Stimulated activated CD4-positive, alpha-beta T cell treated with anti-CD3 and anti-CD28 coated beads, Interleukin-1b, Interleukin-23, amount 100 ng/mL, for 24 hours (primary cell): ENCODE data around the gene NKIRAS1.
A peak's percentile ranks its signal among the peaks of the same experiment; 100 is the strongest.
"Not testable (repeated sequence)": the region's sequence is repeated elsewhere in the genome, so short reads cannot be mapped to it uniquely, and the experiment has no call there.

Experiments
- DNase-seq, 4 experiments: peaks; one replicate each; pipeline ENCODE4 v3.0.0-alpha.2; 2020; ENCODE audit warnings: low read depth in 4 of 4, low spot score in 1 of 4

Gene NKIRAS1

DNA sequence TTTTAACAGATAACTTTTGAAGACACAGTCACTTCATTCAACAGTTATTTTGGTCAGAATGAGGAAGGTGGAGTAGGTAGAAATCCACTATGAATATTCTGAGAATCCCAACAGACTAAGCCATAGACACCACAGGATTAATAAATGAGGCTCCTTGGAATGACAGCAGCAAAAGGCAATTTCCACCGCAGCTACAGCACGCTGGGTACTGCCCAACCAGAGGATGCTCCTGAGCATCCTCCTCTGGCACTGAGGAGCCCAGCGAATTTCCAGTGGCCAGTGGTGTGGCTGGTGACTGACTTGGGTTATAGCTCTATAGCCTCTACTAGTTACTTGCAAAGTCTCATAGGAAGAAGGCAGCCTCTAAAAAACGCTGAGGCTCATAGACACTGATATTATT is 24.6 kb upstream of the NKIRAS1 start:
- DNase-seq, result no peak

- DNase-seq, result no peak
Measured at GRCh38 chr3:23940775-23941174, 24.0 kb upstream of the NKIRAS1 start.

- DNase-seq, result no peak
Measured at GRCh38 chr3:23938688-23939087, 21.9 kb upstream of the NKIRAS1 start.

DNA sequence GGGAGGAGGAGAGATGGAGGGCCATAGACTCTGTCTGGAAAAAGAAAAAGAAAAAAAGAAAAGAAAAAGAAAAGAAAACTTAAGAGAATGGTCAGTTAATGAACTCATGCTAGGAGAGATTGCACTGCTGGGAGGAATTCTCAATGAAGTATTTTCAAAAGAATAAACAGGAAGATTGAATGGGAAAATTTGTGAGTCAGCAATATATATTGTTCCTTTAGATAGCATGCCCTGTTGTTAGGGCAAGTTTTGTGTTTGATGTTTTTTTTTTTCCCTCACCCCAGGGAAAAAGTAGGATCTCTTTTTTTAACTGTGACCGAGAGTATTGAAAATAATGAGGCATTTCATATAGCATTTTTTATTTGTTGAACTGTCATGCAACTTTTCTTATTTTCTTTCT is 20.5 kb upstream of the NKIRAS1 start:
- DNase-seq, result no peak

GRCh38 chr3:23934253-23934652 is 17.5 kb upstream of the NKIRAS1 start:
- DNase-seq, result no peak

GRCh38 chr3:23932571-23932970 is 15.8 kb upstream of the NKIRAS1 start:
- DNase-seq, result no peak

GRCh38 chr3:23931597-23931996 is 14.8 kb upstream of the NKIRAS1 start:
- DNase-seq, result no peak

- no peak for DNase-seq
Measured at GRCh38 chr3:23928524-23928923, 11.7 kb upstream of the NKIRAS1 start.

- no peak for DNase-seq
Measured at GRCh38 chr3:23926736-23927135, 9.9 kb upstream of the NKIRAS1 start.

DNA sequence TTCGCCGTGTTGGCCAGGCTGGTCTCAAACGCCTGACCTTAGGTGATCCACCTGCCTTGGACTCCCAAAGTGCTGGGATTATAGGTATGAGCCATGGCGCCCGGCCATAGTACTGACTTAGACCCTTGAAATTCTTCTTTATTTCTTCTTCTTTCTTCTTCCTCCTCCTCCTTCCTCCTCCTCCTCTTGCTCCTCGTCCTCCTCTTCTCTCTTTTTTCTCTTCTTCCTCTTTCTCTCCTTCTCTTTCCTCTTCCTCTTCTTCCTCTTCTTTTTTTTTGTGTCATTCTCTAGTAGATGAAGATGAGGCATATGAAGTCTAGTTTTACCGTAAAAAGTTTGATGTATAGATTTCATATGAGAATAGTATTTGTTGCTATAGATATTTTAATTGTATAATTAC is 9.5 kb upstream of the NKIRAS1 start:
- no peak for DNase-seq

DNA sequence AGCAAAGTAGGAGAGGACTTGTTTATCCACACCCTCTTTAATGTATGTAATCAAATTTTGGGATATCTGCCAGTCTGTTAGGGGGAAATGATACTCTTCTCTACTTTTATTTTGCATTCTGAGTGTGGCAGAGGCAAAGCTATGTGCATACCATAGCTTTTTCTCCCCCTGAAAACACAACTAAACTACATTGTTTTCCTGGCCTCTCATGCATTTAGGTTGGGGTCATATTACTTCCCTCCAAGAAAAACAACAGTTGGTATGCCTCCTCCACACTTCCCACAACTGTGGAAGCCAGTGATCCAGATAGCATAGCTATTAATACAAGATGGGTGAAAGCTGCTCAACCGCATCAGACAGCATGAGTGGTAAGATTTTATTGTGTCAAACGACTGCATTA is 7.0 kb upstream of the NKIRAS1 start:
- DNase-seq, result no peak

DNA sequence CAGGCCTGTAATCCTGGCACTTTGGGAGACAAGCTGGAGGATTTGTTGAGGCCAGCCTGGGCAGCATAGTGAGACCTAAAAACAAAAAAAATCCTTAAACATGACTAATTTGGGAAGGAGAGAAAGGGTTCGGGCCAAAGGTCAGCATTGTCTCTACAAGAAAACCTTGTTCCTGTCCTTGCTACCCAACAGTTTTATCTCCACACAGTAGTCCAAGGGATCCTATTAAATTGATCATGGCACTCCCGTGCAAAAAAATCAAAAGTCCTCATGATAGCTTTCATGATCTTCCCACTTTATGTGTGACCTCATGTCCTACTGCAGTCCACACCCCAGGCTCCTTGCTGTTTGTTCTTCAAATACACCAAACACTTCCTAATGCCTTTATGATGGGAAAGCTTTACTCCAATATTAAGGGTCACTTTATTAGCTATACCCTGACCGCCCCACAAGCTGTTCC is 4.3 kb upstream of the NKIRAS1 start:
- DNase-seq, result no peak

DNA sequence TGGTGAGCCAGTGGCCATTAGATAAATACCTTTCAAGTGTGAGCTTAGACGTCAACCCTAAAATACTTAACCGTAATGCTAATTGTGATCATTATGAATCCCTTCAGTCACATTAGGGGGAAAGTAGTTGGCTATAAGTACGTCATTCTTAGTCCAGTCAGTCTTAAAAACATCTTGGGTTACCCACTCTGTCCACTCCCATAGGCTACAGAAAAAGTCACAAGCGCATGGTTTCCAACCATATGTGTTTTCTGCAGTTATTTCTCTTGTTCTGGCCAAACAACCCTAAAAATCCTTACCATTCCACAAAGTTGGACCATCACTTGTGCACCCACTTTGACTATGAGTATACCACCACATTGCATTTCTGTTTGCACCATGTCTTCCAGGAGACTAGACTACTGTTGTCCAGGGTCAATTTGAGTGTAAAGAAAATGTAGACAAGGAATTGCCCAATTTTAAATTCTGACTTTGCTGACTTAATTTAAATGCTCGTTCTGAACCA is 3.4 kb upstream of the NKIRAS1 start:
- DNase-seq, result no peak

DNA sequence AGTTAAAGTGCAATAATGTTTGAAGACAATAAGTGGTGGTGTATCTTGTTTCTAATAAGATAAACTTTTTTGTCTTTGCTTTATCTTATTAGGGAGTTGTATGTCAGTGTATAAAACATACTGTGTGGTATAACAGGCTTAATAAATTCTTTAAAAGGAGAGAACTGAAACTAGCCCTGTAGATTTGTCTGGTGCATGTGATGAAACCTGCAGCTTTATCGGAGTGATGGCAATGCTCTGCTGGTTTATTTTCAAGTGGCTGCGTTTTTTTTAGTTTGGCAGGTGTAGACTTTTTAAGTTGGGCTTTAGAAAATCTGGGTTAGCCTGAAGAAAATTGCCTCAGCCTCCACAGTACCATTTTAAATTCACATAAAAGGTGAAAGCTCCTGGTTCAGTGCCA is 2.8 kb upstream of the NKIRAS1 start:
- no peak for DNase-seq

DNA sequence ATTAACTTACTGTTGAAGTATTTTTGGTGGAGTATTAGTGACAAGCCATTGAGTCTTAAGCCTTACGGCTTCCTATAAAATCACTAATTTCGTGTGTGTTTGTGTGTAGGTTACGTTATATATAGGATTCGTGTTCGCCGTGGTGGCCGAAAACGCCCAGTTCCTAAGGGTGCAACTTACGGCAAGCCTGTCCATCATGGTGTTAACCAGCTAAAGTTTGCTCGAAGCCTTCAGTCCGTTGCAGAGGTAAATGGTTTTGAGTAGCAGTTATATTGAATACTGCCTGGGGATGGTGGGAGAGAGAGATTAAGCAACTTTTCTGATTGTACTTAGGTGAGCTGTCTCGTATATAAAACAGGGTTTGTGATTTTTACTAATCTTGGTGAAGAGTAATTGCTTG is 1.5 kb upstream of the NKIRAS1 start:
- DNase-seq, result not testable (repeated sequence)

- DNase-seq, result peak in 3 of 4 experiments; percentile 64 to 72 (median 64)
Measured at GRCh38 chr3:23917679-23918303, 1.0 kb upstream of the NKIRAS1 start.

GRCh38 chr3:23916152-23916885 is 471 bp downstream of the NKIRAS1 start:
- peak in 1 of 4 experiments; percentile 17 for DNase-seq

GRCh38 chr3:23915537-23916108 is 1.2 kb downstream of the NKIRAS1 start:
- DNase-seq, result no peak

- DNase-seq, result no peak
Measured at GRCh38 chr3:23913873-23914743, 2.7 kb downstream of the NKIRAS1 start.

GRCh38 chr3:23913182-23913581 is 3.6 kb downstream of the NKIRAS1 start:
- no peak for DNase-seq

DNA sequence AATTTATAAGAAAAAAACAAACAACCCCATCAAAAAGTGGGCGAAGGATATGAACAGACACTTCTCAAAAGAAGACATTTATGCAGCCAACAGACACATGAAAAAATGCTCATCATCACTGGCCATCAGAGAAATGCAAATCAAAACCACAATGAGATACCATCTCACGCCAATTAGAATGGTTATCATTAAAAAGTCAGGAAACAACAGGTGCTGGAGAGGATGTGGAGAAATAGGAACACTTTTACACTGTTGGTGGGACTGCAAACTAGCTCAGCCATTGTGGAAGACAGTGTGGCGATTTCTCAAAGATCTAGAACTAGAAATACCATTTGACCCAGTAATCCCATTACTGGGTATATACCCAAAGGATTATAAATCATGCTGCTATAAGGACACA is 4.5 kb downstream of the NKIRAS1 start:
- not testable (repeated sequence) for DNase-seq
